HG03342 (cell line): ENCODE results near the gene DDX53.

Experiments
- ATAC-seq: cut with Tn5 transposase; IDR thresholded peaks from one replicate; pipeline ENCODE4 v1.9.1; 2021; ENCODE audit warnings: mild to moderate bottlenecking, moderate library complexity; ENCODE audit not compliant: unreplicated experiment

Gene DDX53

GRCh38 chrX:22999696-23000223 is at the start of gene DDX53:
DDX53 (plus strand) TSS chrX:22999960; CDS start chrX:23000058, 98 bp downstream.
- no peak for ATAC-seq

- ATAC-seq: no peak
Observed at GRCh38 chrX:22950269-22951266, 49.2 kb upstream of the DDX53 start.

GRCh38 chrX:22952010-22952409 is 47.8 kb upstream of the DDX53 start:
- ATAC-seq: no peak

GRCh38 chrX:22958250-22958649 is 41.5 kb upstream of the DDX53 start:
- no peak for ATAC-seq

GRCh38 chrX:22959204-22959920 is 40.4 kb upstream of the DDX53 start:
- ATAC-seq: no peak

GRCh38 chrX:22963196-22963595 is 36.6 kb upstream of the DDX53 start:
- ATAC-seq: no peak

- no peak for ATAC-seq
Observed at GRCh38 chrX:22968494-22968893, 31.3 kb upstream of the DDX53 start.

- no peak for ATAC-seq
Observed at GRCh38 chrX:22969411-22969810, 30.3 kb upstream of the DDX53 start.

GRCh38 chrX:22970861-22971260 is 28.9 kb upstream of the DDX53 start:
- ATAC-seq: no peak

GRCh38 chrX:22974616-22975015 is 25.1 kb upstream of the DDX53 start:
- ATAC-seq: no peak

GRCh38 chrX:22975786-22976185 is 24.0 kb upstream of the DDX53 start:
- ATAC-seq: no peak

- ATAC-seq: no peak
Observed at GRCh38 chrX:22985958-22986357, 13.8 kb upstream of the DDX53 start.

GRCh38 chrX:22987452-22987851 is 12.3 kb upstream of the DDX53 start:
- no peak for ATAC-seq

GRCh38 chrX:23003116-23003515 is 3.4 kb downstream of the DDX53 start:
- ATAC-seq: no peak

GRCh38 chrX:23008431-23009099 is 8.8 kb downstream of the DDX53 start:
- ATAC-seq: no peak

- ATAC-seq: no peak
Observed at GRCh38 chrX:23012162-23012561, 12.4 kb downstream of the DDX53 start.

- ATAC-seq: no peak
Observed at GRCh38 chrX:23012636-23013035, 12.9 kb downstream of the DDX53 start.

- ATAC-seq: no peak
Observed at GRCh38 chrX:23013366-23013765, 13.6 kb downstream of the DDX53 start.

- ATAC-seq: no peak
Observed at GRCh38 chrX:23031600-23031999, 31.8 kb downstream of the DDX53 start.

- ATAC-seq: no peak
Observed at GRCh38 chrX:23035493-23035892, 35.7 kb downstream of the DDX53 start.

- ATAC-seq: no peak
Observed at GRCh38 chrX:23046443-23046842, 46.7 kb downstream of the DDX53 start.
